GM23248 (cell line): ENCODE data around the gene RPL27. TPM values are rescaled to one million over a fixed set of nuclear protein-coding genes. Genes with fewer than 3 reads are reported as not detected.
A peak's percentile ranks its signal among the peaks of the same experiment; 100 is the strongest.

Experiments
- DNase-seq: peaks from one replicate; pipeline ENCODE4 v3.0.0-alpha.2; 2015
- H2AFZ ChIP-seq: fragments of 200-600 bp; sonication (generic); 2 replicates; pipeline ENCODE4 v1.6.1; 2016; ENCODE audit warnings: antibody characterized with exemption
- H3F3A ChIP-seq: fragments of 200-600 bp; sonication (generic); 2 replicates; pipeline ENCODE4 v1.6.1; 2016; ENCODE audit warnings: mild to moderate bottlenecking, antibody characterized with exemption, mixed run types; ENCODE audit not compliant: insufficient read depth
- H3K27ac ChIP-seq: fragments of 200-600 bp; sonication (generic); 2 replicates; pipeline ENCODE4 v1.5.1; 2016; ENCODE audit warnings: mild to moderate bottlenecking
- H3K27me3 ChIP-seq: fragments of 200-600 bp; sonication (generic); replicated peaks from 2 replicates; pipeline ENCODE4 v1.6.1; 2016; ENCODE audit warnings: mild to moderate bottlenecking; ENCODE audit not compliant: insufficient read depth
- H3K36me3 ChIP-seq: fragments of 200-600 bp; sonication (generic); 2 replicates; pipeline ENCODE4 v1.6.1; 2016; ENCODE audit warnings: low read depth, mild to moderate bottlenecking
- H3K4me1 ChIP-seq: fragments of 200-600 bp; sonication (generic); 2 replicates; pipeline ENCODE4 v1.6.1; 2016; ENCODE audit warnings: mild to moderate bottlenecking; ENCODE audit not compliant: insufficient read depth
- H3K4me2 ChIP-seq: fragments of 200-600 bp; sonication (generic); one replicate; pipeline ENCODE4 v1.6.1; 2016; ENCODE audit warnings: mild to moderate bottlenecking; ENCODE audit not compliant: unreplicated experiment
- H3K4me3 ChIP-seq: fragments of 200-600 bp; sonication (generic); 2 replicates; pipeline ENCODE4 v1.5.1; 2016; ENCODE audit warnings: mild to moderate bottlenecking
- H3K79me2 ChIP-seq: fragments of 200-600 bp; sonication (generic); 2 replicates; pipeline ENCODE4 v1.6.1; 2016; ENCODE audit warnings: mild to moderate bottlenecking; ENCODE audit not compliant: insufficient read depth
- H3K9ac ChIP-seq: fragments of 200-600 bp; sonication (generic); 2 replicates; pipeline ENCODE4 v1.6.1; 2016; ENCODE audit warnings: mild to moderate bottlenecking
- H3K9me2 ChIP-seq: fragments of 200-600 bp; sonication (generic); 2 replicates; pipeline ENCODE4 v1.6.1; 2016; ENCODE audit warnings: mixed run types, mild to moderate bottlenecking, moderate library complexity; ENCODE audit not compliant: insufficient read depth
- H3K9me3 ChIP-seq: fragments of 200-600 bp; sonication (generic); one replicate; pipeline ENCODE4 v1.6.1; 2017; ENCODE audit warnings: low read depth
- H4K20me1 ChIP-seq: fragments of 200-600 bp; sonication (generic); 2 replicates; pipeline ENCODE4 v1.6.0; 2016; ENCODE audit not compliant: insufficient read depth
- EZH2 ChIP-seq: fragments of 200-600 bp; sonication (generic); IDR thresholded peaks from 2 replicates; pipeline ENCODE4 v1.6.1; 2018; ENCODE audit warnings: antibody characterized with exemption, mild to moderate bottlenecking; ENCODE audit not compliant: insufficient read depth, poor library complexity, severe bottlenecking
- EZH2phosphoT487 ChIP-seq: fragments of 200-600 bp; sonication (generic); IDR thresholded peaks from 2 replicates; pipeline ENCODE4 v1.6.1; 2018; ENCODE audit warnings: antibody characterized with exemption, moderate library complexity, mild to moderate bottlenecking, low read depth; ENCODE audit not compliant: insufficient read depth
- WGBS, 2 experiments: methylation state at CpG; one replicate each; pipeline ENCODE4 v1.1.6; 2015 to 2017; ENCODE audit warnings: low lambda C conversion rate in 2 of 2, low coverage in 1 of 2; ENCODE audit errors: missing lambda C conversion rate in 2 of 2; 5-methylcytosine and 5-hydroxymethylcytosine counted together
- in situ Hi-C: fragments of 300-500 bp; cut with MboI; formaldehyde crosslinking; loops from 2 replicates; pipeline ENCODE4 v1.15.0; 2020
- polyA plus RNA-seq: library from polyadenylated mRNA; unstranded; fragments of >200 nt; fragmentation: Nextera tagmentation; extraction: Ambion mirVana; gene quantifications from 2 replicates; pipeline ENCODE4 v1.2.1, GENCODE V29; 2016
- total RNA-seq: library from RNA; depleted of rRNA; stranded (reverse); fragments of >200 nt; shearing (Covaris generic); gene quantifications from 2 replicates; pipeline ENCODE4 v1.2.3, GENCODE V29; 2014; rRNA removed

RPL27 gene
- total RNA-seq: 928 and 1,286 TPM in 2 replicates
- polyA plus RNA-seq: 1,038 and 1,095 TPM in 2 replicates

- Histone ChIP-seq H3K9me3 (no peaks in the 10 kb centered on the region), H3F3A (peaks cover 47% of the 10 kb centered on the region), H3K27me3 (no peaks in the 10 kb centered on the region), H3K36me3 (peaks cover 36% of the 10 kb centered on the region), H3K4me2 (peak within 1 kb of the TSS; percentile 94), H2AFZ (peak within 1 kb of the TSS; percentile 83), H3K27ac (peak within 1 kb of the TSS; percentile 93), H3K9ac (peak within 1 kb of the TSS; percentile 97), H3K9me2 (no peaks in the 10 kb centered on the region), H3K4me3 (peak within 1 kb of the TSS; percentile 88), H3K4me1 (peaks cover 24% of the 10 kb centered on the region), H3K79me2 (peaks cover 44% of the 10 kb centered on the region), H4K20me1 (no peaks in the 10 kb centered on the region)
- WGBS, 2 experiments: 1% methylated on average over 46 to 49 of the region's 49 CpGs
- DNase-seq: peak; percentile 100
- in situ Hi-C loops: loop anchor here (5.0 kb wide), 1 partner anchor 51 kb away; no protein-coding TSS in a partner anchor
- TF ChIP-seq EZH2 (no peak), EZH2phosphoT487 (no peak)
Observed at GRCh38 chr17:42997984-42998938, at the start of gene RPL27. TSS of gene RPL27 (plus strand) at chr17:42998419. CDS start at chr17:42998751, 332 bp downstream.

GRCh38 chr17:42950044-42950783 is 48.0 kb upstream of the RPL27 start:
- no peaks in the 10 kb centered on the region for H3K4me1 ChIP-seq
- peaks cover 14% of the 10 kb centered on the region; the same call in 1 of the 2 replicates for H3F3A ChIP-seq
- H3K27me3 ChIP-seq: no peaks in the 10 kb centered on the region
- no peaks in the 10 kb centered on the region for H3K9me2 ChIP-seq
- H2AFZ ChIP-seq: no peak overlapping the region
- no peaks in the 10 kb centered on the region for H4K20me1 ChIP-seq
- H3K4me3 ChIP-seq: no peak overlapping the region
- no peak for TF ChIP-seq EZH2
- no peak for TF ChIP-seq EZH2phosphoT487
- in situ Hi-C loops: no loop called here
- no peaks in the 10 kb centered on the region for H3K79me2 ChIP-seq
- no peak overlapping the region for H3K9ac ChIP-seq
- no peak overlapping the region for H3K27ac ChIP-seq
- no peaks in the 10 kb centered on the region for H3K9me3 ChIP-seq
- H3K36me3 ChIP-seq: peaks cover 15% of the 10 kb centered on the region; the same call in 1 of the 2 replicates
- DNase-seq: no peak
- WGBS, 2 experiments: 83 to 85% methylated on average over 13 of the region's 13 CpGs
- H3K4me2 ChIP-seq: no peak overlapping the region

GRCh38 chr17:42953669-42954068 is 44.5 kb upstream of the RPL27 start:
- Histone ChIP-seq H3K4me3 (no peak overlapping the region), H3K4me2 (no peak overlapping the region), H3K9me2 (no peaks in the 10 kb centered on the region), H3K79me2 (no peaks in the 10 kb centered on the region), H3F3A (0 out of 2 replicates have a peak, but pooled peaks cover 6% of the 10 kb centered on the region), H4K20me1 (no peaks in the 10 kb centered on the region), H3K9me3 (no peaks in the 10 kb centered on the region), H3K36me3 (peaks cover 27% of the 10 kb centered on the region; the same call in 1 of the 2 replicates), H3K4me1 (no peaks in the 10 kb centered on the region), H2AFZ (no peak overlapping the region), H3K9ac (no peak overlapping the region), H3K27ac (no peak overlapping the region), H3K27me3 (no peaks in the 10 kb centered on the region)
- WGBS, 2 experiments: 100% methylated on average over 1 of the region's 1 CpG
- in situ Hi-C loops: no loop called here
- TF ChIP-seq EZH2 (no peak), EZH2phosphoT487 (no peak)
- no peak for DNase-seq
